GM19452 (cell line): ENCODE data around the gene VNN1.
"Not testable (repeated sequence)": the region's sequence is repeated elsewhere in the genome, so short reads cannot be mapped to it uniquely, and the experiment has no call there.

Experiments used
- ATAC-seq: cut with Tn5 transposase; IDR thresholded peaks from one replicate; pipeline ENCODE4 v1.9.1; 2021; ENCODE audit not compliant: unreplicated experiment

VNN1 gene

GRCh38 chr6:132675002-132675401 lies 38.9 kb downstream of the VNN1 start:
- ATAC-seq = no peak

- no peak for ATAC-seq
These were observed 40.3 kb downstream of the VNN1 start for GRCh38 chr6:132673376-132674094.

GRCh38 chr6:132671295-132671694 lies 42.6 kb downstream of the VNN1 start:
- ATAC-seq = no peak

- peak; percentile 56 for ATAC-seq
These were observed 44.1 kb downstream of the VNN1 start for GRCh38 chr6:132669690-132670291.

- no peak for ATAC-seq
These were observed 47.7 kb downstream of the VNN1 start for GRCh38 chr6:132666118-132666517.

- ATAC-seq = no peak
These were observed 49.4 kb downstream of the VNN1 start for GRCh38 chr6:132664309-132665034.

GRCh38 chr6:132663661-132664060 lies 50.2 kb downstream of the VNN1 start:
- ATAC-seq = no peak

- no peak for ATAC-seq
These were observed 51.9 kb downstream of the VNN1 start for GRCh38 chr6:132661906-132662305.

GRCh38 chr6:132659082-132659481 lies 54.8 kb downstream of the VNN1 start, which contains the start of gene TAAR1:
Gene TAAR1 (minus strand): TSS chr6:132659182. CDS start chr6:132646003, 13,179 bp downstream.
- ATAC-seq = no peak

- no peak for ATAC-seq
These were observed 62.8 kb downstream of the VNN1 start for GRCh38 chr6:132651062-132651461.

- no peak for ATAC-seq
These were observed 63.4 kb downstream of the VNN1 start for GRCh38 chr6:132650429-132650828.

GRCh38 chr6:132648828-132649227 lies 65.0 kb downstream of the VNN1 start:
- no peak for ATAC-seq

GRCh38 chr6:132648356-132648755 lies 65.5 kb downstream of the VNN1 start:
- peak; percentile 74 for ATAC-seq

GRCh38 chr6:132643547-132643946 lies 70.3 kb downstream of the VNN1 start:
- ATAC-seq = no peak

GRCh38 chr6:132637135-132637534 lies 76.7 kb downstream of the VNN1 start:
- ATAC-seq = not testable (repeated sequence)

- ATAC-seq = not testable (repeated sequence)
These were observed 77.9 kb downstream of the VNN1 start for GRCh38 chr6:132635906-132636305.

- not testable (repeated sequence) for ATAC-seq
These were observed 78.6 kb downstream of the VNN1 start for GRCh38 chr6:132635288-132635687.

- no peak for ATAC-seq
These were observed 79.1 kb downstream of the VNN1 start for GRCh38 chr6:132634796-132635195.

GRCh38 chr6:132633362-132633761 lies 80.5 kb downstream of the VNN1 start:
- ATAC-seq = no peak
